HG02763 (cell line): ENCODE measurements around the gene GDAP1L1.

Experiments used
- ATAC-seq: cut with Tn5 transposase; IDR thresholded peaks from one replicate; pipeline ENCODE4 v1.9.1; 2021; ENCODE audit warnings: mild to moderate bottlenecking, moderate library complexity; ENCODE audit not compliant: unreplicated experiment

The GDAP1L1 gene

GRCh38 chr20:44251284-44251683, 4.2 kb downstream of the GDAP1L1 start:
- no peak for ATAC-seq

GRCh38 chr20:44253528-44253927, 6.4 kb downstream of the GDAP1L1 start:
- no peak for ATAC-seq

GRCh38 chr20:44254073-44254472, 7.0 kb downstream of the GDAP1L1 start:
- ATAC-seq: no peak

GRCh38 chr20:44255942-44256341, 8.8 kb downstream of the GDAP1L1 start:
- ATAC-seq: no peak

GRCh38 chr20:44256961-44257360, 9.9 kb downstream of the GDAP1L1 start:
- ATAC-seq: no peak

GRCh38 chr20:44258226-44258890, 11.2 kb downstream of the GDAP1L1 start:
- ATAC-seq: no peak

- ATAC-seq: no peak
Observed at GRCh38 chr20:44264287-44264686, 17.2 kb downstream of the GDAP1L1 start.

GRCh38 chr20:44268802-44269201, 21.7 kb downstream of the GDAP1L1 start:
- no peak for ATAC-seq

- ATAC-seq: no peak
Observed at GRCh38 chr20:44271915-44272663, 25.0 kb downstream of the GDAP1L1 start.

GRCh38 chr20:44273231-44274215, 26.4 kb downstream of the GDAP1L1 start:
- no peak for ATAC-seq

GRCh38 chr20:44274303-44275017, 27.4 kb downstream of the GDAP1L1 start:
- ATAC-seq: no peak

- no peak for ATAC-seq
Observed at GRCh38 chr20:44279228-44279627, 32.1 kb downstream of the GDAP1L1 start.

- no peak for ATAC-seq
Observed at GRCh38 chr20:44280387-44280786, 33.3 kb downstream of the GDAP1L1 start.

GRCh38 chr20:44282192-44282591, 35.1 kb downstream of the GDAP1L1 start:
- no peak for ATAC-seq

- ATAC-seq: no peak
Observed at GRCh38 chr20:44284032-44284431, 36.9 kb downstream of the GDAP1L1 start.

GRCh38 chr20:44287272-44288097, 40.4 kb downstream of the GDAP1L1 start:
- no peak for ATAC-seq

- no peak for ATAC-seq
Observed at GRCh38 chr20:44288252-44288651, 41.1 kb downstream of the GDAP1L1 start.

- no peak for ATAC-seq
Observed at GRCh38 chr20:44291754-44292153, 44.6 kb downstream of the GDAP1L1 start.

- no peak for ATAC-seq
Observed at GRCh38 chr20:44296011-44296410, 48.9 kb downstream of the GDAP1L1 start.

GRCh38 chr20:44297721-44298120, 50.6 kb downstream of the GDAP1L1 start:
- no peak for ATAC-seq
